ENCODE measurements around the gene SAMM50. TPM values are rescaled to one million over a fixed set of nuclear protein-coding genes. Genes with fewer than 3 reads are reported as not detected.

Gene SAMM50
- total RNA-seq, 4 donors from 2014 or later: 24.3 to 29.4 (median 28.1) TPM

DNA sequence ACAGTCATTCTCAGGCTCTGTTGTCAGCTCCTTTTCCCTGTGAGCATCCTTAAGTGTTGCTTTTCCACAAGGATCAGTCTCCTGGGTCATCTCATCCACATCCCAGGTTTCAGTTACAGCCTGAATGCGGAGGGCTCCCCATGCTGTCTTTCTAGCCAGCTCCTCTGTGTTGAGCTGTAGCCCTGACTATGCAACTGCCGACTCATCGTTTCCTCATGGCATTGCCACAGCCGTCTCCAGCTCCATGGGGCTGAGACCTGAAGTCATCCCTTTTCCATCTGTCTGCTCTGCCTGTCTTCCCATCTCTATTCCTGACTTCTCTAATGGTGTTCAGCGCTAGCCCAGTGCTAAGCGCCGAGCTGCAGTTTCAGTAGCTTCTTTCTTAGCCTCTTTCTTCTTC, 11.8 kb downstream of the SAMM50 start:
- TF ChIP-seq, protein P1, sequence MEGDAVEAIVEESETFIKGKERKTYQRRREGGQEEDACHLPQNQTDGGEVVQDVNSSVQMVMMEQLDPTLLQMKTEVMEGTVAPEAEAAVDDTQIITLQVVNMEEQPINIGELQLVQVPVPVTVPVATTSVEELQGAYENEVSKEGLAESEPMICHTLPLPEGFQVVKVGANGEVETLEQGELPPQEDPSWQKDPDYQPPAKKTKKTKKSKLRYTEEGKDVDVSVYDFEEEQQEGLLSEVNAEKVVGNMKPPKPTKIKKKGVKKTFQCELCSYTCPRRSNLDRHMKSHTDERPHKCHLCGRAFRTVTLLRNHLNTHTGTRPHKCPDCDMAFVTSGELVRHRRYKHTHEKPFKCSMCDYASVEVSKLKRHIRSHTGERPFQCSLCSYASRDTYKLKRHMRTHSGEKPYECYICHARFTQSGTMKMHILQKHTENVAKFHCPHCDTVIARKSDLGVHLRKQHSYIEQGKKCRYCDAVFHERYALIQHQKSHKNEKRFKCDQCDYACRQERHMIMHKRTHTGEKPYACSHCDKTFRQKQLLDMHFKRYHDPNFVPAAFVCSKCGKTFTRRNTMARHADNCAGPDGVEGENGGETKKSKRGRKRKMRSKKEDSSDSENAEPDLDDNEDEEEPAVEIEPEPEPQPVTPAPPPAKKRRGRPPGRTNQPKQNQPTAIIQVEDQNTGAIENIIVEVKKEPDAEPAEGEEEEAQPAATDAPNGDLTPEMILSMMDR (IDR thresholded peaks at IDR 0.05): no peak
- TF ChIP-seq POLR2A (IDR thresholded peaks at IDR 0.05) (no peak), EP300 (IDR thresholded peaks at IDR 0.05) (no peak)
- Histone ChIP-seq H3K4me3 (no peak overlapping the region), H3K9me3 (no peaks in the 10 kb centered on the region), H3K27me3 (no peaks in the 10 kb centered on the region), H3K4me1 (no peaks in the 10 kb centered on the region), H3K36me3 (peaks cover 0 to 91% (median 33%) of the 10 kb centered on the region in 3 donors), H3K27ac (no peak overlapping the region)
- 90 to 91% methylated on average over 7 of the region's 7 CpGs for WGBS, 2 donors
- no peak for DNase-seq (ENCODE audit: low spot score in 2 of 2)

DNA sequence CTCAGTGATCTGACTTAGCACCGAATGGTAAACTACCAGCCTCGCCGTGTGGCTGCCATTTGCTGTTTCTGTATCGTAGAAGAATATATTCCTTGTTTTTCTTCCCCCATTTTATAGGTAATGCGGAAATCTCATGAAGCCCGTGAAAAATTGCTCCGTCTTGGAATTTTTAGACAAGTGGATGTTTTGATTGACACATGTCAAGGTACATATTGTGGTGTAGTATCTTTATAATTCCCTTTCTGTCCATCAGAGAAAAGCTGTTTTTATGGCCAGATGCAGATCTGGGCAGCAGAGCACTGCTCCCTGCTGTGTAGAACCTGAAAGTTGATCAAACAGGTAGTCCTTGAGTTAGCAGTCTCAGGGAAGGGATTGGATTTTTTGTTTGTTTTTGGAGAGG, 13.4 kb downstream of the SAMM50 start:
- no peaks in the 10 kb centered on the region for H3K27me3 ChIP-seq
- no peaks in the 10 kb centered on the region for H3K4me1 ChIP-seq
- no peak overlapping the region for H3K4me3 ChIP-seq
- 94 to 98% methylated on average over 7 of the region's 7 CpGs for WGBS, 2 donors
- H3K9me3 ChIP-seq: no peaks in the 10 kb centered on the region
- H3K36me3 ChIP-seq: peaks cover 0 to 99% (median 38%) of the 10 kb centered on the region in 3 donors
- no peak for DNase-seq (ENCODE audit: low spot score in 2 of 2)
- no peak overlapping the region for H3K27ac ChIP-seq
- no peak for TF ChIP-seq POLR2A (IDR thresholded peaks at IDR 0.05)
- no peak for TF ChIP-seq EP300 (IDR thresholded peaks at IDR 0.05)
- TF ChIP-seq, protein P1 (IDR thresholded peaks at IDR 0.05): no peak

GRCh38 chr22:43969021-43969878, 14.0 kb downstream of the SAMM50 start:
- H3K27me3 ChIP-seq: no peaks in the 10 kb centered on the region
- H3K27ac ChIP-seq: no peak overlapping the region
- no peak overlapping the region for H3K4me3 ChIP-seq
- no peaks in the 10 kb centered on the region for H3K4me1 ChIP-seq
- WGBS, 2 donors: 92 to 94% methylated on average over 19 of the region's 19 CpGs
- peaks cover 0 to 99% (median 44%) of the 10 kb centered on the region in 3 donors for H3K36me3 ChIP-seq
- TF ChIP-seq POLR2A (IDR thresholded peaks at IDR 0.05) (no peak), EP300 (IDR thresholded peaks at IDR 0.05) (no peak)
- TF ChIP-seq, protein P1 (IDR thresholded peaks at IDR 0.05): no peak
- DNase-seq (ENCODE audit: low spot score in 2 of 2): no peak
- H3K9me3 ChIP-seq: no peaks in the 10 kb centered on the region

DNA sequence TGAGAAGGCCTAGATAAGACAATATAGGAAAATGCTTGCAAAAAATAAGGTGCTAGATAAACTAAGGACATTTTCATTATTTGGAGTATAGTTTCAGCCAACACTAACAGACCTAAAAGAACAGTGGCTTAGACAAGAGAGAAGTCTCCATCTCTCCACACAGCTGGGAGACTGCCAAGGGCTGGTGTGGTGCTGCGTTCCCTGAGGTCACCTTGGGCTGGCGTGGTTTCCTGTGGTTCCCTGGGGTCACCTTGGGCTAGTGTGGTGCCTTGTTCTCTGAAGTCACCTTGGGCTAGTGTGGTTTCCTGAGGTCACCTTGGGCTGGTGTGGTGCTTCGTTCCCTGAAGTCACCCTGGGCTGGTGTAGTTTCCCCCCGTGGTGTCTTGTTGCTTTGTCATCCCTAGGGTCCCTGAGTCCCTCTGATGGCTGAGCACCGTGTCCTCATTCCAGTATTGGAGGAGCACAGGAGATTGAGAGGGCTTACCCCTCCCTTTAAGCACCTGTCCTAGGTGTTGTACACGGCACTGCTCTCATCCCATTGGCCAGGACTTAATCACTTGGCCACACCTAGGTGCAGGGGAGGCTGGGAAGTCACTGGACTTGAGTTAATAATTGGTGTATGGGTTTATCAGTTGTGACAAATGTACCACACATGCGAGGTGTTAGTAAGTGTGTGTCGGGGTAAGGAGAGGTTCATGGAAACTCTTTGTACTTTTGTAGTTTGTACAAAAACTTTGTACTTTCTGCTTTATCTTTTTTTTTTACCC, 14.9 kb downstream of the SAMM50 start:
- H3K9me3 ChIP-seq: no peaks in the 10 kb centered on the region
- TF ChIP-seq POLR2A (IDR thresholded peaks at IDR 0.05) (no peak), EP300 (IDR thresholded peaks at IDR 0.05) (no peak)
- TF ChIP-seq, protein P1 (IDR thresholded peaks at IDR 0.05): no peak
- H3K36me3 ChIP-seq: peaks cover 3 to 99% (median 45%) of the 10 kb centered on the region in 3 donors
- no peaks in the 10 kb centered on the region for H3K4me1 ChIP-seq
- no peaks in the 10 kb centered on the region for H3K27me3 ChIP-seq
- no peak overlapping the region for H3K4me3 ChIP-seq
- WGBS, 2 donors: 86 to 91% methylated on average over 8 of the region's 8 CpGs
- DNase-seq (ENCODE audit: low spot score in 2 of 2): no peak
- no peak overlapping the region for H3K27ac ChIP-seq

GRCh38 chr22:43971112-43971511, 15.9 kb downstream of the SAMM50 start:
- TF ChIP-seq, protein P1 (IDR thresholded peaks at IDR 0.05): no peak
- TF ChIP-seq POLR2A (IDR thresholded peaks at IDR 0.05) (no peak), EP300 (IDR thresholded peaks at IDR 0.05) (no peak)
- no peak overlapping the region for H3K27ac ChIP-seq
- H3K4me1 ChIP-seq: no peaks in the 10 kb centered on the region
- no peaks in the 10 kb centered on the region for H3K9me3 ChIP-seq
- WGBS, 2 donors: 85 to 91% methylated on average over 8 of the region's 8 CpGs
- no peak overlapping the region for H3K4me3 ChIP-seq
- H3K36me3 ChIP-seq: peaks cover 3 to 99% (median 50%) of the 10 kb centered on the region in 3 donors
- no peak for DNase-seq (ENCODE audit: low spot score in 2 of 2)
- no peaks in the 10 kb centered on the region for H3K27me3 ChIP-seq
